Spleen (tissue), 11 donors: Measurements from ENCODE around the gene CAMK2B. TPM values are rescaled to one million over a fixed set of nuclear protein-coding genes. Genes with fewer than 3 reads are reported as not detected.

Experiments
- DNase-seq: peaks from one replicate; pipeline ENCODE4 v3.0.0-alpha.2; 2020
- H3K27ac ChIP-seq, 8 donors: fragments of 200-600 bp; sonication (generic) in 7 of 8; 1 replicate in 4 of 8; 2 replicates in 4 of 8; pipeline versions ENCODE4 v1.5.0 to v1.8.0; 2016 to 2021; ENCODE audit warnings: inconsistent platforms in 4 of 8, mild to moderate bottlenecking in 4 of 8, moderate library complexity in 1 of 8
- H3K27me3 ChIP-seq, 7 donors: fragments of 200-600 bp; sonication (generic) in 6 of 7; replicated peaks in 1 of 7; 1 replicate in 4 of 7; 2 replicates in 3 of 7; pipeline versions ENCODE4 v1.5.0 to v1.8.0; 2016 to 2021; ENCODE audit warnings: inconsistent platforms in 3 of 7, mild to moderate bottlenecking in 1 of 7
- H3K36me3 ChIP-seq, 6 donors: fragments of 200-600 bp; sonication (generic) in 5 of 6; 1 replicate in 4 of 6; 2 replicates in 2 of 6; pipeline versions ENCODE4 v1.5.0 to v1.8.0; 2016 to 2021; ENCODE audit warnings: inconsistent platforms in 2 of 6
- H3K4me1 ChIP-seq, 6 donors: fragments of 200-600 bp; sonication (generic) in 5 of 6; 1 replicate in 3 of 6; 2 replicates in 3 of 6; pipeline versions ENCODE4 v1.5.0 to v1.8.0; 2016 to 2021; ENCODE audit warnings: inconsistent platforms in 3 of 6
- H3K4me3 ChIP-seq, 8 donors: fragments of 200-600 bp; sonication (generic) in 7 of 8; 1 replicate in 4 of 8; 2 replicates in 4 of 8; pipeline versions ENCODE4 v1.5.0 to v1.8.0; 2016 to 2021; ENCODE audit warnings: inconsistent platforms in 4 of 8, mild to moderate bottlenecking in 4 of 8, moderate library complexity in 2 of 8
- H3K9me3 ChIP-seq, 8 donors: fragments of 200-600 bp; sonication (generic) in 7 of 8; 1 replicate in 4 of 8; 2 replicates in 4 of 8; pipeline versions ENCODE4 v1.5.0 to v1.8.0; 2016 to 2021; ENCODE audit warnings: inconsistent platforms in 4 of 8
- POLR2A ChIP-seq, 3 donors: fragments of 450-650 bp; IDR thresholded peaks; one replicate each; pipeline ENCODE4 v1.5.1; 2017; ENCODE audit warnings: antibody characterized with exemption in 3 of 3, mild to moderate bottlenecking in 1 of 3
- POLR2AphosphoS5 ChIP-seq, 3 donors: sonication (generic); formaldehyde crosslinking; IDR thresholded peaks; one replicate each; pipeline ENCODE4 v1.5.1; 2017; ENCODE audit warnings: antibody characterized with exemption in 3 of 3
- WGBS, 5 donors: extraction: QIAGEN DNeasy Blood & Tissue Kit in 3 of 5; methylation state at CpG; one replicate each; pipeline versions ENCODE4 v1.1.5 to v1.1.7; 2013 to 2018; 5-methylcytosine and 5-hydroxymethylcytosine counted together
- intact Hi-C: fragments of 100-400 bp; cut with DNase I; formaldehyde crosslinking; loops from one replicate; pipeline ENCODE4 v1.15.0; 2023; ENCODE audit warnings: low total_unique reads
- polyA plus RNA-seq, 3 donors: library from polyadenylated mRNA; stranded (reverse); fragments of 200-250 nt; gene quantifications; one replicate each; pipeline ENCODE4 v1.2.1, GENCODE V29; 2013
- total RNA-seq, 7 donors: library from RNA; depleted of rRNA in 3 of 7; stranded (reverse); fragments of >200 nt in 3 of 7; fragmentation: NEBNext Ultra II Directional in 4 of 7; extraction: Animal tissue kit (Norgen Biotek cat#: 25700) in 4 of 7; gene quantifications; one replicate each; pipeline versions ENCODE4 v1.1.0 to v1.2.1, GENCODE V29; 2016 to 2021
- TF ChIP-seq, protein P1 (sequence below), 11 experiments: fragments of 200-600 bp in 7 of 11; fragments of 450-650 bp in 4 of 11; sonication (generic) in 4 of 11; IDR thresholded peaks in 8 of 11; conservative IDR thresholded peaks in 3 of 11; 1 replicate in 7 of 11; 2 replicates in 4 of 11; pipeline versions ENCODE4 v1.4.0 to v1.8.0; 2016 to 2021; ENCODE audit warnings: antibody characterized with exemption in 11 of 11, inconsistent platforms in 4 of 11, mild to moderate bottlenecking in 1 of 11
- donor health status: healthy with polysubstance abuse.
- donor health status: DM: no; HTN: no; CAD: no; lungs with moderate emphysema.
- donor health status: DM: no; HTN: no; CAD: no.
- donor health status: Bipolar disorder and iron deficiency.
- donor health status: healthy.
- donor health status: DM: no; HTN: no; CAD: no.
- donor health status: DM: yes; HTN: yes; CAD: no.

The CAMK2B gene
- total and polyA plus RNA-seq, 10 donors: 0.20 to 2.9 (median 0.61) TPM; not detected in 2

DNA sequence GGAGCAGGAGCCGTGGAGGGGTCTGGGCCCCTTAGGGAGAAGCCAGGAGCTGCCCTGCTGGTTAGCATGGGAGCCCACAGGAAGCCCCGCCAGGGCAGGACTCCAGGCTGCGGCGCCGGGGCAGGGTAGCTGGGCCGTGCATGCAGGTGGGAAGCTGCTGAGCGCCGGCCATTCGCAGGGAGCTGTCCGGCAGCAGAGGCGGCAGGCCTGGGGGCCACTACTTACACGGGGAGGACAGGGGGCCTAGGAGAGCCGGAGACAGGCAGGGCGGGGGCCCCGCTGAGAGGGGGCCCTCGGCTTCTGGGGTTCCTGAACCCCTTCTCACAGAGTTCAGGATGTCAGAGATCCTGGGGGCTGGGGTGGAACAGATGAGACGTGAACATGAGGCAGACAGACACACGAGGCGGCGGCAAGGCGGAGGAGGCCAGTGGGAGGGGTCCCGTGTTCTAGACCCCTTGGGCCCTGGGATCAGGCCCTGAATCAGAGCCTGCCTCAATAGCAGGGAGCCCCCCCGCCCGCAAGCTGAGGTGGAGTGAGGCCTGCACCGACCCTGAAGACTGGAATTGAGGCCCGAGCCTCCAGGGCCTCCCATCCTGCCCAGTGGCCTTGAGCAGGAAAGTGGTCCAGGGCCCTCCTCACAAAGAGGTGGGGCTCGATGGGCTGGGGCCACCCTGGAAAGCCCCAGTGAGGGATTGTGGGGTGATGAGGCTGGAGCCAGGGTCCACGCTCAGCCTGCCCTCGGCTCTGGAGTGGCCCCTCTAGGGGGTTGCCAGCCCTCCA lies 96.6 kb downstream of the CAMK2B start:
- DNase-seq: no peak
- 83 to 90% (median 85%) methylated on average over 23 to 29 of the region's 29 CpGs for WGBS, 5 donors
- Histone ChIP-seq H3K4me1 (no peaks in the 10 kb centered on the region), H3K36me3 (no peaks in the 10 kb centered on the region), H3K27me3 (peaks cover 0 to 21% (median 13%) of the 10 kb centered on the region in 7 donors), H3K27ac (no peak overlapping the region), H3K4me3 (no peak overlapping the region), H3K9me3 (no peaks in the 10 kb centered on the region)
- intact Hi-C loops: no loop called here
- TF ChIP-seq POLR2A (IDR thresholded peaks at IDR 0.05) (no peak), POLR2AphosphoS5 (IDR thresholded peaks at IDR 0.05) (no peak)
- TF ChIP-seq, protein P1, sequence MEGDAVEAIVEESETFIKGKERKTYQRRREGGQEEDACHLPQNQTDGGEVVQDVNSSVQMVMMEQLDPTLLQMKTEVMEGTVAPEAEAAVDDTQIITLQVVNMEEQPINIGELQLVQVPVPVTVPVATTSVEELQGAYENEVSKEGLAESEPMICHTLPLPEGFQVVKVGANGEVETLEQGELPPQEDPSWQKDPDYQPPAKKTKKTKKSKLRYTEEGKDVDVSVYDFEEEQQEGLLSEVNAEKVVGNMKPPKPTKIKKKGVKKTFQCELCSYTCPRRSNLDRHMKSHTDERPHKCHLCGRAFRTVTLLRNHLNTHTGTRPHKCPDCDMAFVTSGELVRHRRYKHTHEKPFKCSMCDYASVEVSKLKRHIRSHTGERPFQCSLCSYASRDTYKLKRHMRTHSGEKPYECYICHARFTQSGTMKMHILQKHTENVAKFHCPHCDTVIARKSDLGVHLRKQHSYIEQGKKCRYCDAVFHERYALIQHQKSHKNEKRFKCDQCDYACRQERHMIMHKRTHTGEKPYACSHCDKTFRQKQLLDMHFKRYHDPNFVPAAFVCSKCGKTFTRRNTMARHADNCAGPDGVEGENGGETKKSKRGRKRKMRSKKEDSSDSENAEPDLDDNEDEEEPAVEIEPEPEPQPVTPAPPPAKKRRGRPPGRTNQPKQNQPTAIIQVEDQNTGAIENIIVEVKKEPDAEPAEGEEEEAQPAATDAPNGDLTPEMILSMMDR (IDR thresholded peaks at IDR 0.05 in 8 of 11, conservative IDR thresholded peaks at IDR 0.05 in 3 of 11): no peak

DNA sequence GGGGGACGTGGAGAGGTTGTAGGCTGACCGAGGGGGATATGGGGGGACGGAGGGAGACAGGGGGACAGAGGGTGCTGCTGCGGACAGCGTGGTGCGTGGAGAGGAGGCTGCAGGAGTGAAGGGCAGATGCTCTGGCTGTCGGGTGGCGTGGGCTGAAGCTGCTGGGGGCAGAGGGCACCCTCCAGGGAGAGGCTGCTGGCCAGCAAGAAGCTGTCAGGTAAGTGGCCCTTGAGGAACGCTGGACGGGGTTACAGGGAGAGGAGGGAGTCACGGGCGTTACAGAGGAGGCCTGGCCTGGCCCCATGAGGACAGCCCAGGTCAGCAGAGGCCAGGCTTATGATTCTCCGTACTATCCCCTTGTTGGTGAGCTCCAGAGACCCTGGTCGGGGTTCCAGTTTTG lies 97.5 kb downstream of the CAMK2B start:
- Histone ChIP-seq H3K4me1 (no peaks in the 10 kb centered on the region), H3K27me3 (peaks cover 0 to 21% (median 13%) of the 10 kb centered on the region in 7 donors), H3K27ac (no peak overlapping the region), H3K36me3 (no peaks in the 10 kb centered on the region), H3K4me3 (no peak overlapping the region), H3K9me3 (no peaks in the 10 kb centered on the region)
- TF ChIP-seq POLR2AphosphoS5 (IDR thresholded peaks at IDR 0.05) (no peak), POLR2A (IDR thresholded peaks at IDR 0.05) (no peak)
- TF ChIP-seq, protein P1 (IDR thresholded peaks at IDR 0.05 in 8 of 11, conservative IDR thresholded peaks at IDR 0.05 in 3 of 11): no peak
- no peak for DNase-seq
- intact Hi-C loops: no loop called here
- 74 to 81% (median 80%) methylated on average over 13 to 14 of the region's 14 CpGs for WGBS, 5 donors

DNA sequence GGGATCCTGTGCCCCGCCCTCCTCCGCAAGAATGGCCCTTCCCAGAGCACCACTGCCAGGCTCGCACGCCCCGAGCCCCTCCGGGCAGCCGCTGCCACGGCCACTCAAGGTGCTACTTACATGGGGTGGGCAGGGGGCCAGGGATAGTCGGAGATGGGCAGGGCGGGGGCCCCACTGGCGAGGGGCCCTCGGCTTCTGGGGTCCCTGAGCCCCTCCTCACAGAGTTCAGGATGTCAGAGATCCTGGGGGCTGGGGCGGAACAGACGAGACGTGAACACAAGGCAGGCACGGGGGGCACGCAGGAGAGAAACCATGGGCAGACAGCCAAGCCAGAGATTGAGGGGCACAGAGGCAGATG lies 99.0 kb downstream of the CAMK2B start:
- no peaks in the 10 kb centered on the region for H3K9me3 ChIP-seq
- H3K4me3 ChIP-seq: no peak overlapping the region
- peaks cover 0 to 21% (median 13%) of the 10 kb centered on the region in 7 donors for H3K27me3 ChIP-seq
- TF ChIP-seq POLR2AphosphoS5 (IDR thresholded peaks at IDR 0.05) (no peak), POLR2A (IDR thresholded peaks at IDR 0.05) (no peak)
- TF ChIP-seq, protein P1 (IDR thresholded peaks at IDR 0.05 in 8 of 11, conservative IDR thresholded peaks at IDR 0.05 in 3 of 11): no peak
- peak; percentile 65 for DNase-seq
- H3K27ac ChIP-seq: no peak overlapping the region
- intact Hi-C loops: no loop called here
- 49 to 65% (median 62%) methylated on average over 13 to 17 of the region's 17 CpGs for WGBS, 5 donors
- no peaks in the 10 kb centered on the region for H3K4me1 ChIP-seq
- no peaks in the 10 kb centered on the region for H3K36me3 ChIP-seq

DNA sequence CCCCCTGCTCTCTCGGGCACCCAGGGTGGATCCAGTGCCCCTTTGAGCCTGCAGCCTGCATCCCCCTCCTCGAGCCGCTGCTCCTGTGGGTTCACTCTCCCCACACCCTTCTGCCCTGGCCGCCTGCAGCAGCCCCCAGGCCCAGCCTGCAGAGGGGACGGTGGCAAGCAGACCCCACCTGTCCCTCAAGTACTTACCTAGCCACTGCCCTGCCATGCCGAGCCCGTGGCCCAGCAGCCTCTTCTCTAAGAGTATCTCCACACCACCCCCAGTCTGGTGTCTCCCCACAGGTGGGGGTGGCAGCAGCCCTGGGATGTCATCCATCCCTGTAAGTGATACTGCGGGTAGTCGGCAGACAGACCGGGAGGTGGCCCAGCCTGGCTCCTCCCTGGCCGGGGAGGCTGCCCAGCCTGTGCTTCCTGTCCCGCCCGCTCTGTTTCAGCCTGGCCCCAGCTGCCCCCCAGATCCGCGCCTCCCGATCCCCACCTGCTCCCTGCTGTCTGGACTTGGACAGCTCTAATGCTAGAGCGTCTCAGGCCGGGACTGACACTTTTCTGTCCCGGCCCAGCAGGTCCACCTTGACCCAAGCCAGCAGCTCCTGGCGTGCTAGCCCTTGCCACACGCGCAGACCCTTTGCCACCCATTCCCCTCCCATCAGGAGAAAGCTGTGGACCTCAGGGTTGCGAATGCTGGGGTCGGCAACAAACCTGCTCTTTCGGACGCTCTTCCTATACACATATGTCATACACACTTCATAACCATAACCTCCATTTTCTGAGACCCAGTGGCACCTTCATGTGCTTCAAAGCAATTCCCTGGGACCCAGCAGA lies 99.6 kb downstream of the CAMK2B start:
- H3K27me3 ChIP-seq: peaks cover 0 to 26% (median 13%) of the 10 kb centered on the region in 7 donors
- 64 to 76% (median 70%) methylated on average over 18 to 26 of the region's 26 CpGs for WGBS, 5 donors
- no peaks in the 10 kb centered on the region for H3K4me1 ChIP-seq
- intact Hi-C loops: no loop called here
- no peak overlapping the region for H3K27ac ChIP-seq
- peak; percentile 52 for DNase-seq
- no peaks in the 10 kb centered on the region for H3K9me3 ChIP-seq
- no peak overlapping the region for H3K4me3 ChIP-seq
- TF ChIP-seq POLR2AphosphoS5 (IDR thresholded peaks at IDR 0.05): no peak
- TF ChIP-seq, protein P1 (IDR thresholded peaks at IDR 0.05 in 8 of 11, conservative IDR thresholded peaks at IDR 0.05 in 3 of 11): no peak
- TF ChIP-seq POLR2A (IDR thresholded peaks at IDR 0.05): no peak
- no peaks in the 10 kb centered on the region for H3K36me3 ChIP-seq
